Lower lobe of right lung (tissue), 2 donors: Measurements from ENCODE around the gene SECISBP2L. TPM values are rescaled to one million over a fixed set of nuclear protein-coding genes. Genes with fewer than 3 reads are reported as not detected.

Source experiments
- ATAC-seq, 2 donors: fragments of 200-7000 bp; cut with Tn5 transposase; one replicate each; pipeline ENCODE4 v1.9.1; 2020 to 2022; ENCODE audit warnings: mild to moderate bottlenecking in 2 of 2, moderate library complexity in 2 of 2
- DNase-seq: peaks from one replicate; pipeline ENCODE4 v3.0.0-alpha.2; 2020
- H3K27ac ChIP-seq: fragments of 200-600 bp; one replicate; pipeline ENCODE4 v1.8.0; 2022
- H3K27me3 ChIP-seq: fragments of 200-600 bp; one replicate; pipeline ENCODE4 v1.8.0; 2022; ENCODE audit warnings: low read depth
- H3K36me3 ChIP-seq: fragments of 200-600 bp; one replicate; pipeline ENCODE4 v1.8.0; 2022; ENCODE audit warnings: mild to moderate bottlenecking
- H3K4me1 ChIP-seq: fragments of 200-600 bp; one replicate; pipeline ENCODE4 v1.8.0; 2022
- H3K4me3 ChIP-seq: fragments of 200-600 bp; one replicate; pipeline ENCODE4 v1.8.0; 2022; ENCODE audit warnings: mild to moderate bottlenecking
- H3K9me3 ChIP-seq: fragments of 200-600 bp; one replicate; pipeline ENCODE4 v1.8.0; 2022
- CTCF ChIP-seq: fragments of 200-600 bp; IDR thresholded peaks from one replicate; pipeline ENCODE4 v1.8.0; 2022; ENCODE audit warnings: antibody characterized with exemption, mild to moderate bottlenecking
- intact Hi-C: fragments of 100-400 bp; cut with DNase I; formaldehyde crosslinking; loops from one replicate; pipeline ENCODE4 v1.11.0; 2022
- total RNA-seq: library from RNA; stranded (reverse); fragmentation: NEBNext Ultra II Directional; extraction: Animal tissue kit (Norgen Biotek cat#: 25700); gene quantifications from one replicate; pipeline ENCODE4 v1.2.1, GENCODE V29; 2021
- donor health status: DM: no; HTN: yes; CAD: no; lungs with severe emphysema.

The SECISBP2L gene
- total RNA-seq, 1 donor from 2014 or later, result 139 TPM

- Histone ChIP-seq H3K27me3 (no peaks in the 10 kb centered on the region), H3K27ac (no peak overlapping the region), H3K36me3 (peaks cover 54% of the 10 kb centered on the region), H3K4me1 (no peaks in the 10 kb centered on the region), H3K9me3 (no peaks in the 10 kb centered on the region), H3K4me3 (no peak overlapping the region)
- no peak for DNase-seq
- ATAC-seq, result no peak
- intact Hi-C loops, result no loop called here
- TF ChIP-seq CTCF, result no peak
These were observed 57.1 kb downstream of the SECISBP2L start for GRCh38 chr15:48989170-48989569.

GRCh38 chr15:48987142-48987541 is 59.1 kb downstream of the SECISBP2L start:
- H3K27me3 ChIP-seq, result no peaks in the 10 kb centered on the region
- peaks cover 35% of the 10 kb centered on the region for H3K36me3 ChIP-seq
- intact Hi-C loops, result no loop called here
- no peaks in the 10 kb centered on the region for H3K4me1 ChIP-seq
- no peaks in the 10 kb centered on the region for H3K9me3 ChIP-seq
- TF ChIP-seq CTCF, result no peak
- no peak overlapping the region for H3K27ac ChIP-seq
- H3K4me3 ChIP-seq, result no peak overlapping the region
- no peak for DNase-seq
- no peak for ATAC-seq

- TF ChIP-seq CTCF, result no peak
These were observed 60.0 kb downstream of the SECISBP2L start for GRCh38 chr15:48986240-48986639.

GRCh38 chr15:48985516-48985915 is 60.7 kb downstream of the SECISBP2L start:
- Histone ChIP-seq H3K4me1 (no peaks in the 10 kb centered on the region), H3K9me3 (no peaks in the 10 kb centered on the region), H3K27ac (no peak overlapping the region), H3K36me3 (peaks cover 19% of the 10 kb centered on the region), H3K27me3 (no peaks in the 10 kb centered on the region), H3K4me3 (no peak overlapping the region)
- ATAC-seq, result no peak
- no peak for TF ChIP-seq CTCF
- intact Hi-C loops, result no loop called here
- no peak for DNase-seq

More at GRCh38 chr15:48986240-48986639, 60.0 kb downstream of the SECISBP2L start:
- DNase-seq (no peak), ATAC-seq (no peak)
- Histone ChIP-seq H3K4me1 (no peaks in the 10 kb centered on the region), H3K36me3 (peaks cover 26% of the 10 kb centered on the region), H3K27me3 (no peaks in the 10 kb centered on the region), H3K9me3 (no peaks in the 10 kb centered on the region), H3K4me3 (no peak overlapping the region), H3K27ac (no peak overlapping the region)
- intact Hi-C loops, result no loop called here

- peak; percentile 43 to 58 for ATAC-seq
- intact Hi-C loops, result no loop called here
- TF ChIP-seq CTCF, result no peak
These were observed 61.4 kb downstream of the SECISBP2L start for GRCh38 chr15:48984811-48985352.

More at GRCh38 chr15:48984811-48985352, 61.4 kb downstream of the SECISBP2L start:
- no peak overlapping the region for H3K4me3 ChIP-seq
- H3K27me3 ChIP-seq, result no peaks in the 10 kb centered on the region
- H3K36me3 ChIP-seq, result peaks cover 13% of the 10 kb centered on the region
- DNase-seq, result no peak
- no peaks in the 10 kb centered on the region for H3K9me3 ChIP-seq
- H3K27ac ChIP-seq, result no peak overlapping the region
- no peaks in the 10 kb centered on the region for H3K4me1 ChIP-seq
